Prostate gland (tissue), 2 donors: Measurements from ENCODE around the gene TLK2. TPM values are rescaled to one million over a fixed set of nuclear protein-coding genes. Genes with fewer than 3 reads are reported as not detected.

ENCODE experiments used
- DNase-seq: peaks from one replicate; pipeline ENCODE4 v3.0.0-alpha.2; 2019; ENCODE audit warnings: low spot score
- H3K27ac ChIP-seq, 2 donors: fragments of 200-600 bp; sonication (generic); 2 replicates each; pipeline ENCODE4 v1.5.1; 2017 to 2019
- H3K27me3 ChIP-seq: fragments of 200-600 bp; sonication (generic); replicated peaks from 2 replicates; pipeline ENCODE4 v1.5.1; 2019; ENCODE audit not compliant: insufficient read depth
- H3K36me3 ChIP-seq, 2 donors: fragments of 200-600 bp; sonication (generic); 1 replicate in 1 of 2; 2 replicates in 1 of 2; pipeline versions ENCODE4 v1.5.1 to v1.8.1; 2017 to 2019
- H3K4me1 ChIP-seq: fragments of 200-600 bp; sonication (generic); replicated peaks from 2 replicates; pipeline ENCODE4 v1.5.1; 2019
- H3K4me3 ChIP-seq, 2 donors: fragments of 200-600 bp; sonication (generic); 2 replicates each; pipeline ENCODE4 v1.5.1; 2017 to 2019
- H3K9me3 ChIP-seq: fragments of 200-600 bp; sonication (generic); 2 replicates; pipeline ENCODE4 v1.5.1; 2017
- POLR2A ChIP-seq: fragments of 450-650 bp; IDR thresholded peaks from one replicate; pipeline ENCODE4 v1.6.1; 2016; ENCODE audit warnings: antibody characterized with exemption, mild to moderate bottlenecking
- POLR2AphosphoS5 ChIP-seq: sonication (generic); formaldehyde crosslinking; IDR thresholded peaks from one replicate; pipeline ENCODE4 v1.6.1; 2017; ENCODE audit warnings: antibody characterized with exemption
- WGBS: methylation state at CpG from one replicate; pipeline ENCODE4 v1.1.5; 2018; 5-methylcytosine and 5-hydroxymethylcytosine counted together
- intact Hi-C: fragments of 100-400 bp; cut with DNase I; formaldehyde crosslinking; loops from one replicate; pipeline ENCODE4 v1.14.2; 2022
- small RNA-seq, 2 donors: library from RNA; depleted of rRNA; stranded (forward); fragments of <200 nt; gene quantifications; one replicate each; pipeline ENCODE3, GENCODE V24; 2016
- total RNA-seq, 2 donors: library from RNA; depleted of rRNA; stranded (reverse); fragments of >200 nt; gene quantifications; one replicate each; pipeline ENCODE4 v1.1.0, GENCODE V29; 2016
- TF ChIP-seq, protein P1 (sequence below), 4 experiments: fragments of 200-600 bp in 2 of 4; fragments of 450-650 bp in 2 of 4; sonication (generic) in 2 of 4; IDR thresholded peaks; 1 replicate in 3 of 4; 2 replicates in 1 of 4; pipeline ENCODE4 v1.5.1; 2016 to 2019; ENCODE audit warnings: antibody characterized with exemption in 4 of 4, mild to moderate bottlenecking in 2 of 4, moderate library complexity in 2 of 4

TLK2 gene
- total RNA-seq, 2 donors from 2014 or later = 24.1 to 47.6 TPM

GRCh38 chr17:62661337-62661736, 182.7 kb downstream of the TLK2 start:
- DNase-seq = no peak
- Histone ChIP-seq H3K4me1 (no peaks in the 10 kb centered on the region), H3K27ac (no peak overlapping the region), H3K36me3 (no peaks in the 10 kb centered on the region), H3K9me3 (no peaks in the 10 kb centered on the region), H3K27me3 (no peaks in the 10 kb centered on the region), H3K4me3 (no peak overlapping the region)
- WGBS = 100% methylated on average over 1 of the region's 1 CpG
- intact Hi-C loops = no loop called here
- TF ChIP-seq, protein P1, sequence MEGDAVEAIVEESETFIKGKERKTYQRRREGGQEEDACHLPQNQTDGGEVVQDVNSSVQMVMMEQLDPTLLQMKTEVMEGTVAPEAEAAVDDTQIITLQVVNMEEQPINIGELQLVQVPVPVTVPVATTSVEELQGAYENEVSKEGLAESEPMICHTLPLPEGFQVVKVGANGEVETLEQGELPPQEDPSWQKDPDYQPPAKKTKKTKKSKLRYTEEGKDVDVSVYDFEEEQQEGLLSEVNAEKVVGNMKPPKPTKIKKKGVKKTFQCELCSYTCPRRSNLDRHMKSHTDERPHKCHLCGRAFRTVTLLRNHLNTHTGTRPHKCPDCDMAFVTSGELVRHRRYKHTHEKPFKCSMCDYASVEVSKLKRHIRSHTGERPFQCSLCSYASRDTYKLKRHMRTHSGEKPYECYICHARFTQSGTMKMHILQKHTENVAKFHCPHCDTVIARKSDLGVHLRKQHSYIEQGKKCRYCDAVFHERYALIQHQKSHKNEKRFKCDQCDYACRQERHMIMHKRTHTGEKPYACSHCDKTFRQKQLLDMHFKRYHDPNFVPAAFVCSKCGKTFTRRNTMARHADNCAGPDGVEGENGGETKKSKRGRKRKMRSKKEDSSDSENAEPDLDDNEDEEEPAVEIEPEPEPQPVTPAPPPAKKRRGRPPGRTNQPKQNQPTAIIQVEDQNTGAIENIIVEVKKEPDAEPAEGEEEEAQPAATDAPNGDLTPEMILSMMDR (IDR thresholded peaks at IDR 0.05) = no peak
- TF ChIP-seq POLR2AphosphoS5 = no peak

- Histone ChIP-seq H3K4me3 (no peak overlapping the region), H3K9me3 (no peaks in the 10 kb centered on the region), H3K36me3 (no peaks in the 10 kb centered on the region), H3K4me1 (no peaks in the 10 kb centered on the region), H3K27ac (no peak overlapping the region), H3K27me3 (no peaks in the 10 kb centered on the region)
- no peak for DNase-seq
- WGBS = 83% methylated on average over 6 of the region's 6 CpGs
- intact Hi-C loops = no loop called here
- TF ChIP-seq POLR2A (no peak), POLR2AphosphoS5 (no peak)
- TF ChIP-seq, protein P1 (IDR thresholded peaks at IDR 0.05) = no peak
Observed at GRCh38 chr17:62662855-62663254, 184.2 kb downstream of the TLK2 start.

Small RNA genes lying within 50 kb of the gene (small RNA-seq; reads per million reads assigned to genes)
- 0 reads per million in 2 donors for gene RF00019

Other genes with a start within 250 kb of the TLK2 start
- not detected for gene EFCAB3, start 98.3 kb upstream of the TLK2 start, total RNA-seq
- gene METTL2A, start 54.9 kb upstream of the TLK2 start, total RNA-seq = 10 to 100 TPM; 17.3 to 20.7 TPM
- gene MRC2, start 148.8 kb downstream of the TLK2 start, total RNA-seq = 10 to 100 TPM; 34.2 to 73.7 TPM